H9 (cell line): ENCODE data around the gene GPC1. TPM values are rescaled to one million over a fixed set of nuclear protein-coding genes. Genes with fewer than 3 reads are reported as not detected.

Experiments used
- DNase-seq: peaks from one replicate; pipeline ENCODE4 v3.0.0-alpha.2; 2017
- H2AFZ ChIP-seq: one replicate; pipeline ENCODE4 v1.6.1; 2013; ENCODE audit warnings: mild to moderate bottlenecking, low read length, control low read depth, moderate library complexity
- H2AK5ac ChIP-seq: 2 replicates; pipeline ENCODE4 v1.6.1; 2013; ENCODE audit warnings: low read length, control low read depth, mixed read lengths; ENCODE audit not compliant: insufficient read length
- H2BK120ac ChIP-seq: one replicate; pipeline ENCODE4 v1.6.1; 2013; ENCODE audit warnings: low read depth, mild to moderate bottlenecking, low read length, control low read depth, inconsistent platforms; ENCODE audit not compliant: poor library complexity, severe bottlenecking
- H2BK12ac ChIP-seq: 2 replicates; pipeline ENCODE4 v1.6.1; 2013; ENCODE audit warnings: low read length, control low read depth, mixed read lengths, low read depth; ENCODE audit not compliant: insufficient read length
- H2BK15ac ChIP-seq: 2 replicates; pipeline ENCODE4 v1.6.1; 2013; ENCODE audit warnings: low read depth, low read length, control low read depth
- H2BK20ac ChIP-seq: one replicate; pipeline ENCODE4 v1.6.1; 2013; ENCODE audit warnings: low read depth, mild to moderate bottlenecking, low read length, control low read depth, inconsistent platforms; ENCODE audit not compliant: poor library complexity, severe bottlenecking
- H2BK5ac ChIP-seq: 2 replicates; pipeline ENCODE4 v1.6.1; 2013; ENCODE audit warnings: low read length, control low read depth, mixed read lengths; ENCODE audit not compliant: insufficient read length
- H3K14ac ChIP-seq: 2 replicates; pipeline ENCODE4 v1.6.1; 2013; ENCODE audit warnings: low read length, control low read depth; ENCODE audit not compliant: insufficient read depth
- H3K18ac ChIP-seq: 2 replicates; pipeline ENCODE4 v1.6.1; 2013; ENCODE audit warnings: low read depth, mild to moderate bottlenecking, mixed read lengths, low read length, control low read depth; ENCODE audit not compliant: insufficient read length
- H3K23ac ChIP-seq: 2 replicates; pipeline ENCODE4 v1.6.1; 2013; ENCODE audit warnings: low read length, control low read depth, mixed read lengths, low read depth; ENCODE audit not compliant: insufficient read length
- H3K23me2 ChIP-seq: 2 replicates; pipeline ENCODE4 v1.6.1; 2013; ENCODE audit warnings: low read depth, mild to moderate bottlenecking, mixed read lengths, low read length, control low read depth; ENCODE audit not compliant: insufficient read length, poor library complexity, severe bottlenecking
- H3K27ac ChIP-seq: 2 replicates; pipeline ENCODE4 v1.5.1; 2013; ENCODE audit warnings: low read length, control low read depth, mixed read lengths, low read depth; ENCODE audit not compliant: insufficient read length
- H3K27me3 ChIP-seq: 2 replicates; pipeline ENCODE4 v1.6.1; 2013; ENCODE audit warnings: low read length, control low read depth, inconsistent platforms; ENCODE audit not compliant: insufficient read depth
- H3K4ac ChIP-seq: 2 replicates; pipeline ENCODE4 v1.6.1; 2013; ENCODE audit warnings: low read depth, mild to moderate bottlenecking, control low read depth, inconsistent platforms, low read length, moderate library complexity
- H3K4me1 ChIP-seq: 2 replicates; pipeline ENCODE4 v1.6.1; 2013; ENCODE audit warnings: low read length, control low read depth, inconsistent platforms; ENCODE audit not compliant: insufficient read depth
- H3K4me2 ChIP-seq: 2 replicates; pipeline ENCODE4 v1.6.1; 2013; ENCODE audit warnings: low read length, control low read depth, mixed read lengths; ENCODE audit not compliant: insufficient read length, insufficient read depth
- H3K56ac ChIP-seq: 2 replicates; pipeline ENCODE4 v1.6.1; 2013; ENCODE audit warnings: low read depth, mild to moderate bottlenecking, mixed read lengths, low read length, control low read depth; ENCODE audit not compliant: insufficient read length
- H3K79me1 ChIP-seq: 2 replicates; pipeline ENCODE4 v1.6.1; 2013; ENCODE audit warnings: low read depth, mild to moderate bottlenecking, moderate library complexity, low read length, control low read depth, inconsistent platforms; ENCODE audit not compliant: insufficient read depth, poor library complexity, severe bottlenecking
- H3K79me2 ChIP-seq: 2 replicates; pipeline ENCODE4 v1.6.1; 2013; ENCODE audit warnings: low read length, control low read depth, inconsistent platforms; ENCODE audit not compliant: insufficient read depth
- H3K9ac ChIP-seq: 2 replicates; pipeline ENCODE4 v1.6.1; 2013; ENCODE audit warnings: low read length, control low read depth, mixed read lengths; ENCODE audit not compliant: insufficient read length; ENCODE audit errors: extremely low read depth
- H3K9me3 ChIP-seq: one replicate; pipeline ENCODE4 v1.6.1; 2013; ENCODE audit warnings: low read depth, low read length, inconsistent platforms; ENCODE audit not compliant: control insufficient read depth
- H3T11ph ChIP-seq: one replicate; pipeline ENCODE4 v1.6.1; 2013; ENCODE audit warnings: mild to moderate bottlenecking, low read length, control low read depth, inconsistent platforms
- H4K20me1 ChIP-seq: one replicate; pipeline ENCODE4 v1.6.1; 2013; ENCODE audit not compliant: control insufficient read depth, insufficient read length, insufficient read depth
- H4K5ac ChIP-seq: 2 replicates; pipeline ENCODE4 v1.6.1; 2013; ENCODE audit warnings: low read depth, mild to moderate bottlenecking, mixed read lengths, low read length, control low read depth; ENCODE audit not compliant: insufficient read length
- H4K8ac ChIP-seq: replicated peaks from 2 replicates; pipeline ENCODE4 v1.6.1; 2013; ENCODE audit warnings: low read length, control low read depth, mixed read lengths, low read depth; ENCODE audit not compliant: insufficient read length
- H4K91ac ChIP-seq: 2 replicates; pipeline ENCODE4 v1.6.1; 2013; ENCODE audit warnings: low read depth, mild to moderate bottlenecking, moderate library complexity, mixed read lengths, low read length, control low read depth; ENCODE audit not compliant: insufficient read length
- H3K27ac Mint-ChIP-seq, 3 experiments: 2 replicates in 2 of 3; 3 replicates in 1 of 3; pipeline ENCODE4 v1.8.0; 2020 to 2021; ENCODE audit warnings: mixed read lengths in 3 of 3, mild to moderate bottlenecking in 1 of 3, moderate library complexity in 1 of 3
- H3K27me3 Mint-ChIP-seq: 2 replicates; pipeline ENCODE4 v1.8.0; 2021; ENCODE audit warnings: low read depth, mild to moderate bottlenecking, moderate library complexity, mixed read lengths
- H3K36me3 Mint-ChIP-seq, 3 experiments: 2 replicates in 2 of 3; 3 replicates in 1 of 3; pipeline ENCODE4 v1.8.0; 2020 to 2021; ENCODE audit warnings: low read depth in 3 of 3, mixed read lengths in 3 of 3; ENCODE audit not compliant: insufficient read depth in 1 of 3
- H3K4me1 Mint-ChIP-seq, 2 experiments: 2 replicates each; pipeline ENCODE4 v1.8.0; 2020; ENCODE audit warnings: mixed read lengths in 2 of 2
- H3K4me3 Mint-ChIP-seq, 2 experiments: 2 replicates in 1 of 2; 3 replicates in 1 of 2; pipeline ENCODE4 v1.8.0; 2020 to 2021; ENCODE audit warnings: mild to moderate bottlenecking in 2 of 2, mixed read lengths in 2 of 2, moderate library complexity in 1 of 2
- H3K9me3 Mint-ChIP-seq, 2 experiments: 2 replicates in 1 of 2; 3 replicates in 1 of 2; pipeline ENCODE4 v1.8.0; 2020; ENCODE audit warnings: mild to moderate bottlenecking in 2 of 2, mixed read lengths in 2 of 2, moderate library complexity in 1 of 2
- CTCF ChIP-seq: fragments of 200-600 bp; sonication (generic); conservative IDR thresholded peaks from 3 replicates; pipeline ENCODE4 v1.8.0; 2021; ENCODE audit warnings: antibody characterized with exemption, mild to moderate bottlenecking
- WGBS: extraction: QIAGEN DNeasy Blood & Tissue Kit; methylation state at CpG from one replicate; pipeline ENCODE4 v1.1.7; 2013; ENCODE audit warnings: missing lambda C conversion rate, low lambda C conversion rate, mixed read lengths; ENCODE audit not compliant: insufficient read length; ENCODE audit errors: extremely low coverage; 5-methylcytosine and 5-hydroxymethylcytosine counted together
- total RNA-seq: library from RNA; stranded (reverse); gene quantifications from 2 replicates; pipeline ENCODE4 v1.2.1, GENCODE V29; 2021

GPC1 gene
- total RNA-seq, 1 experiment from 2014 or later: 39.4 TPM

- H3K27ac Mint-ChIP-seq: no peak overlapping the region
- H3K23me2 ChIP-seq: no peaks in the 10 kb centered on the region
- no peak overlapping the region for H2BK15ac ChIP-seq
- no peaks in the 10 kb centered on the region for H3K27me3 ChIP-seq
- H3K36me3 Mint-ChIP-seq: peaks cover 3 to 5% (median 4%) of the 10 kb centered on the region in 3 experiments; a peak in 6 of 7 replicates
- TF ChIP-seq CTCF: no peak
- no peak overlapping the region for H2BK5ac ChIP-seq
- no peak overlapping the region for H4K91ac ChIP-seq
- no CpG with 5 or more reads among the region's 17 CpGs for WGBS
- peaks cover 16% of the 10 kb centered on the region for H3K9me3 ChIP-seq
- H2BK12ac ChIP-seq: no peak overlapping the region
- H3K9me3 Mint-ChIP-seq: peaks cover 46 to 51% of the 10 kb centered on the region in 2 experiments
- no peak overlapping the region for H3T11ph ChIP-seq
- H4K20me1 ChIP-seq: no peaks in the 10 kb centered on the region
- H3K79me2 ChIP-seq: no peaks in the 10 kb centered on the region
- H3K18ac ChIP-seq: no peak overlapping the region
- no peak overlapping the region for H3K56ac ChIP-seq
- H4K8ac ChIP-seq: no peak overlapping the region
- no peak overlapping the region for H2BK120ac ChIP-seq
- DNase-seq: peak; percentile 13
- no peak overlapping the region for H4K5ac ChIP-seq
- no peak overlapping the region for H3K4ac ChIP-seq
- no peak overlapping the region for H3K9ac ChIP-seq
- peaks cover 5 to 9% of the 10 kb centered on the region in 2 experiments; a peak in 3 of 4 replicates for H3K4me1 Mint-ChIP-seq
- H3K4me2 ChIP-seq: no peak overlapping the region
- no peak overlapping the region for H3K23ac ChIP-seq
- no peaks in the 10 kb centered on the region for H3K79me1 ChIP-seq
- no peak overlapping the region for H3K4me3 Mint-ChIP-seq
- no peak overlapping the region for H2AFZ ChIP-seq
- peaks cover 44% of the 10 kb centered on the region for H3K27me3 Mint-ChIP-seq
- H2AK5ac ChIP-seq: no peak overlapping the region
- no peaks in the 10 kb centered on the region for H3K4me1 ChIP-seq
- no peak overlapping the region for H3K27ac ChIP-seq
- no peak overlapping the region for H3K14ac ChIP-seq
- no peak overlapping the region for H2BK20ac ChIP-seq
These were observed 11.7 kb upstream of the GPC1 start for GRCh38 chr2:240423788-240424191.
